GM21529 (cell line): ENCODE results near the gene SRD5A1.

ENCODE experiments used
- ATAC-seq: cut with Tn5 transposase; IDR thresholded peaks from one replicate; pipeline ENCODE4 v1.9.1; 2021; ENCODE audit not compliant: unreplicated experiment

The SRD5A1 gene

GRCh38 chr5:6604341-6604740 lies 28.9 kb upstream of the SRD5A1 start:
- ATAC-seq, result no peak

GRCh38 chr5:6604946-6605345 lies 28.3 kb upstream of the SRD5A1 start:
- no peak for ATAC-seq

GRCh38 chr5:6606884-6607558 lies 26.2 kb upstream of the SRD5A1 start:
- no peak for ATAC-seq

- ATAC-seq, result no peak
Observed at GRCh38 chr5:6607559-6607936, 25.7 kb upstream of the SRD5A1 start.

GRCh38 chr5:6608016-6608415 lies 25.2 kb upstream of the SRD5A1 start:
- no peak for ATAC-seq

GRCh38 chr5:6611334-6612256 lies 21.6 kb upstream of the SRD5A1 start:
- no peak for ATAC-seq

GRCh38 chr5:6615034-6615815 lies 18.0 kb upstream of the SRD5A1 start:
- no peak for ATAC-seq

- ATAC-seq, result no peak
Observed at GRCh38 chr5:6616632-6617031, 16.6 kb upstream of the SRD5A1 start.

GRCh38 chr5:6623228-6623627 lies 10.0 kb upstream of the SRD5A1 start:
- no peak for ATAC-seq

- no peak for ATAC-seq
Observed at GRCh38 chr5:6623941-6624340, 9.3 kb upstream of the SRD5A1 start.

- ATAC-seq, result no peak
Observed at GRCh38 chr5:6626508-6626907, 6.7 kb upstream of the SRD5A1 start.

GRCh38 chr5:6631441-6631840 lies 1.8 kb upstream of the SRD5A1 start:
- no peak for ATAC-seq

- peak; percentile 23 for ATAC-seq
Observed at GRCh38 chr5:6632324-6632887, 834 bp upstream of the SRD5A1 start.

GRCh38 chr5:6633469-6634245 lies 417 bp downstream of the SRD5A1 start:
- peak; percentile 43 for ATAC-seq

- no peak for ATAC-seq
Observed at GRCh38 chr5:6634306-6634705, 1.1 kb downstream of the SRD5A1 start.

- ATAC-seq, result no peak
Observed at GRCh38 chr5:6634788-6635430, 1.7 kb downstream of the SRD5A1 start.

- ATAC-seq, result no peak
Observed at GRCh38 chr5:6636293-6636692, 3.1 kb downstream of the SRD5A1 start.

- ATAC-seq, result no peak
Observed at GRCh38 chr5:6637022-6637421, 3.8 kb downstream of the SRD5A1 start.

- ATAC-seq, result no peak
Observed at GRCh38 chr5:6637590-6637989, 4.3 kb downstream of the SRD5A1 start.

GRCh38 chr5:6638236-6638635 lies 5.0 kb downstream of the SRD5A1 start:
- no peak for ATAC-seq
